Vagina (tissue), 2 donors: Measurements from ENCODE around the gene FSIP1. TPM values are rescaled to one million over a fixed set of nuclear protein-coding genes. Genes with fewer than 3 reads are reported as not detected.

Source experiments
- DNase-seq, 2 donors: peaks; one replicate each; pipeline ENCODE4 v3.0.0-alpha.2; 2017; ENCODE audit errors: extremely low spot score in 2 of 2
- H3K27ac ChIP-seq: fragments of 200-600 bp; sonication (generic); one replicate; pipeline ENCODE4 v1.5.1; 2019
- H3K27me3 ChIP-seq: fragments of 200-600 bp; sonication (generic); one replicate; pipeline ENCODE4 v1.5.1; 2019
- H3K36me3 ChIP-seq, 2 donors: fragments of 200-600 bp; sonication (generic); one replicate each; pipeline ENCODE4 v1.5.1; 2017 to 2019
- H3K4me1 ChIP-seq: fragments of 200-600 bp; sonication (generic); one replicate; pipeline ENCODE4 v1.5.1; 2019
- H3K4me3 ChIP-seq, 2 donors: fragments of 200-600 bp; sonication (generic); 1 replicate in 1 of 2; 2 replicates in 1 of 2; pipeline ENCODE4 v1.5.1; 2016 to 2019
- H3K9me3 ChIP-seq: fragments of 200-600 bp; sonication (generic); one replicate; pipeline ENCODE4 v1.5.1; 2019
- CTCF ChIP-seq, 3 experiments: fragments of 450-650 bp in 2 of 3; fragments of 200-600 bp in 1 of 3; sonication (generic) in 1 of 3; IDR thresholded peaks; one replicate each; pipeline ENCODE4 v1.5.1; 2017 to 2019; ENCODE audit warnings: antibody characterized with exemption in 3 of 3, mild to moderate bottlenecking in 2 of 3, moderate library complexity in 2 of 3
- POLR2A ChIP-seq, 2 donors: fragments of 450-650 bp; IDR thresholded peaks; one replicate each; pipeline ENCODE4 v1.6.1; 2017; ENCODE audit warnings: antibody characterized with exemption in 2 of 2, mild to moderate bottlenecking in 2 of 2, moderate library complexity in 2 of 2
- POLR2AphosphoS5 ChIP-seq, 2 donors: sonication (generic); formaldehyde crosslinking; IDR thresholded peaks; one replicate each; pipeline ENCODE4 v1.9.0; 2017; ENCODE audit warnings: antibody characterized with exemption in 2 of 2, mild to moderate bottlenecking in 2 of 2, low read depth in 1 of 2; ENCODE audit not compliant: insufficient read depth in 1 of 2
- intact Hi-C: fragments of 100-400 bp; cut with DNase I; formaldehyde crosslinking; loops from one replicate; pipeline ENCODE4 v1.15.1; 2023
- total RNA-seq: library from RNA; depleted of rRNA; stranded (reverse); fragments of >200 nt; gene quantifications from one replicate; pipeline ENCODE4 v1.2.3, GENCODE V29; 2016

The FSIP1 gene
- total RNA-seq, 1 donor from 2014 or later: 0.98 TPM

- no peak overlapping the region for H3K4me3 ChIP-seq
- no peaks in the 10 kb centered on the region for H3K27me3 ChIP-seq
- H3K27ac ChIP-seq: no peak overlapping the region
- H3K9me3 ChIP-seq: no peaks in the 10 kb centered on the region
- H3K36me3 ChIP-seq: no peaks in the 10 kb centered on the region
- TF ChIP-seq POLR2A (IDR thresholded peaks at IDR 0.05) (no peak), CTCF (IDR thresholded peaks at IDR 0.05) (no peak), POLR2AphosphoS5 (IDR thresholded peaks at IDR 0.05; ENCODE audit: insufficient read depth in 1 of 2, low read depth in 1 of 2) (no peak)
- peaks cover 6% of the 10 kb centered on the region for H3K4me1 ChIP-seq
- intact Hi-C loops: no loop called here
- DNase-seq: no peak
Observed at GRCh38 chr15:39639037-39639436, 143.6 kb downstream of the FSIP1 start.

GRCh38 chr15:39638041-39638440, 144.6 kb downstream of the FSIP1 start:
- Histone ChIP-seq H3K4me3 (no peak overlapping the region), H3K27me3 (no peaks in the 10 kb centered on the region), H3K27ac (no peak overlapping the region), H3K9me3 (no peaks in the 10 kb centered on the region), H3K4me1 (peaks cover 6% of the 10 kb centered on the region), H3K36me3 (no peaks in the 10 kb centered on the region)
- DNase-seq: no peak
- TF ChIP-seq POLR2AphosphoS5 (IDR thresholded peaks at IDR 0.05; ENCODE audit: insufficient read depth in 1 of 2, low read depth in 1 of 2) (no peak), POLR2A (IDR thresholded peaks at IDR 0.05) (no peak), CTCF (IDR thresholded peaks at IDR 0.05) (no peak)
- intact Hi-C loops: no loop called here

GRCh38 chr15:39631357-39631756, 151.3 kb downstream of the FSIP1 start:
- H3K36me3 ChIP-seq: no peaks in the 10 kb centered on the region
- TF ChIP-seq POLR2AphosphoS5 (IDR thresholded peaks at IDR 0.05; ENCODE audit: insufficient read depth in 1 of 2, low read depth in 1 of 2) (no peak), POLR2A (IDR thresholded peaks at IDR 0.05) (no peak), CTCF (IDR thresholded peaks at IDR 0.05) (no peak)
- H3K4me1 ChIP-seq: peaks cover 14% of the 10 kb centered on the region
- intact Hi-C loops: no loop called here
- H3K4me3 ChIP-seq: no peak overlapping the region
- no peaks in the 10 kb centered on the region for H3K9me3 ChIP-seq
- H3K27me3 ChIP-seq: no peaks in the 10 kb centered on the region
- no peak for DNase-seq
- no peak overlapping the region for H3K27ac ChIP-seq

GRCh38 chr15:39629906-39630305, 152.7 kb downstream of the FSIP1 start:
- TF ChIP-seq POLR2AphosphoS5 (IDR thresholded peaks at IDR 0.05; ENCODE audit: insufficient read depth in 1 of 2, low read depth in 1 of 2): no peak
- no peak for TF ChIP-seq POLR2A (IDR thresholded peaks at IDR 0.05)
- no peak for TF ChIP-seq CTCF (IDR thresholded peaks at IDR 0.05)
- H3K27ac ChIP-seq: no peak overlapping the region
- DNase-seq: no peak
- H3K4me1 ChIP-seq: peaks cover 23% of the 10 kb centered on the region
- intact Hi-C loops: no loop called here
- no peaks in the 10 kb centered on the region for H3K36me3 ChIP-seq
- H3K4me3 ChIP-seq: no peak overlapping the region
- H3K9me3 ChIP-seq: no peaks in the 10 kb centered on the region
- no peaks in the 10 kb centered on the region for H3K27me3 ChIP-seq

GRCh38 chr15:39629371-39629770, 153.3 kb downstream of the FSIP1 start:
- intact Hi-C loops: no loop called here
- no peak overlapping the region for H3K4me3 ChIP-seq
- TF ChIP-seq POLR2A (IDR thresholded peaks at IDR 0.05): peak in 1 of 2 donors; percentile 11
- no peak for TF ChIP-seq CTCF (IDR thresholded peaks at IDR 0.05)
- TF ChIP-seq POLR2AphosphoS5 (IDR thresholded peaks at IDR 0.05; ENCODE audit: insufficient read depth in 1 of 2, low read depth in 1 of 2): peak in 1 of 2 donors; percentile 61
- H3K27me3 ChIP-seq: no peaks in the 10 kb centered on the region
- no peak for DNase-seq
- H3K36me3 ChIP-seq: no peaks in the 10 kb centered on the region
- peaks cover 28% of the 10 kb centered on the region for H3K4me1 ChIP-seq
- H3K9me3 ChIP-seq: no peaks in the 10 kb centered on the region
- peak overlapping the region; percentile 37 for H3K27ac ChIP-seq
